Thyroid gland (tissue), 4 donors: Measurements from ENCODE around the gene PCDHA10.

Experiments used
- CTCF ChIP-seq, 6 experiments: fragments of 200-600 bp in 3 of 6; fragments of 450-650 bp in 3 of 6; sonication (generic) in 3 of 6; IDR thresholded peaks; one replicate each; pipeline ENCODE4 v1.5.1; 2016 to 2019; ENCODE audit warnings: antibody characterized with exemption in 6 of 6, mild to moderate bottlenecking in 2 of 6, inconsistent platforms in 1 of 6, moderate library complexity in 1 of 6
- POLR2A ChIP-seq, 2 donors: fragments of 450-650 bp; IDR thresholded peaks; one replicate each; pipeline ENCODE4 v1.6.1; 2017; ENCODE audit warnings: antibody characterized with exemption in 2 of 2, mild to moderate bottlenecking in 2 of 2, moderate library complexity in 1 of 2

- no peak for TF ChIP-seq CTCF (IDR thresholded peaks at IDR 0.05)
- TF ChIP-seq POLR2A (IDR thresholded peaks at IDR 0.05), result no peak
These were observed 27.3 kb upstream of the PCDHA10 start for GRCh38 chr5:140828362-140828737.
